ENCODE measurements around the gene ATP2B1.

Gene ATP2B1

DNA sequence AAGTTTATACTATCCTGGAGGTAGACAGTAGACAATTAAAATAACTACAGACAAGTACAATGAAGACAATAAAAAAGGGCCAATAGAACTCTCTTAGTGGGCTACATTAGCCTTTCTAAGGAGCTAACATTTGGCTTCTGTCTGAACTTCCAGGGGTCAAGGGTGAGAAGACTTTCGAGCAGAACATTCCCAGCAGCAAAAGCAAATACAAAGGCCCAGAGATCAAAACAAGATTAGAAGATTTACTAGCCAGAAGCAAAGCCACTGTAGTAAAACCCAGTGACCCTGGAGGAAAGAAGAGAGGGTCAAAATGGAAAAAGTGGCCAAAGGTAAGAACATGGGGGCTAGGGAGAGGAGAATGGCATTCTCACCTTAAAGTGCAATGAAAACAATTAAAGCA is 63.2 kb downstream of the ATP2B1 start:
- H3K4me3 ChIP-seq (ENCODE audit: low read depth, low read length) = no peak overlapping the region
- TF ChIP-seq, protein P1, sequence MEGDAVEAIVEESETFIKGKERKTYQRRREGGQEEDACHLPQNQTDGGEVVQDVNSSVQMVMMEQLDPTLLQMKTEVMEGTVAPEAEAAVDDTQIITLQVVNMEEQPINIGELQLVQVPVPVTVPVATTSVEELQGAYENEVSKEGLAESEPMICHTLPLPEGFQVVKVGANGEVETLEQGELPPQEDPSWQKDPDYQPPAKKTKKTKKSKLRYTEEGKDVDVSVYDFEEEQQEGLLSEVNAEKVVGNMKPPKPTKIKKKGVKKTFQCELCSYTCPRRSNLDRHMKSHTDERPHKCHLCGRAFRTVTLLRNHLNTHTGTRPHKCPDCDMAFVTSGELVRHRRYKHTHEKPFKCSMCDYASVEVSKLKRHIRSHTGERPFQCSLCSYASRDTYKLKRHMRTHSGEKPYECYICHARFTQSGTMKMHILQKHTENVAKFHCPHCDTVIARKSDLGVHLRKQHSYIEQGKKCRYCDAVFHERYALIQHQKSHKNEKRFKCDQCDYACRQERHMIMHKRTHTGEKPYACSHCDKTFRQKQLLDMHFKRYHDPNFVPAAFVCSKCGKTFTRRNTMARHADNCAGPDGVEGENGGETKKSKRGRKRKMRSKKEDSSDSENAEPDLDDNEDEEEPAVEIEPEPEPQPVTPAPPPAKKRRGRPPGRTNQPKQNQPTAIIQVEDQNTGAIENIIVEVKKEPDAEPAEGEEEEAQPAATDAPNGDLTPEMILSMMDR (IDR thresholded peaks at IDR 0.05; ENCODE audit: low read depth, low read length) = no peak

- TF ChIP-seq, protein P1 (IDR thresholded peaks at IDR 0.05; ENCODE audit: low read depth, low read length) = no peak
- H3K4me3 ChIP-seq (ENCODE audit: low read depth, low read length) = no peak overlapping the region
Measured at GRCh38 chr12:89642959-89643358, 65.7 kb downstream of the ATP2B1 start.

- H3K4me3 ChIP-seq (ENCODE audit: low read depth, low read length) = no peak overlapping the region
- TF ChIP-seq, protein P1 (IDR thresholded peaks at IDR 0.05; ENCODE audit: low read depth, low read length) = no peak
Measured at GRCh38 chr12:89636776-89637160, 71.9 kb downstream of the ATP2B1 start.

GRCh38 chr12:89636052-89636775 is 72.4 kb downstream of the ATP2B1 start:
- no peak overlapping the region for H3K4me3 ChIP-seq (ENCODE audit: low read depth, low read length)
- TF ChIP-seq, protein P1 (IDR thresholded peaks at IDR 0.05; ENCODE audit: low read depth, low read length) = no peak

GRCh38 chr12:89634508-89634907 is 74.1 kb downstream of the ATP2B1 start:
- H3K4me3 ChIP-seq (ENCODE audit: low read depth, low read length) = no peak overlapping the region
- TF ChIP-seq, protein P1 (IDR thresholded peaks at IDR 0.05; ENCODE audit: low read depth, low read length) = no peak

DNA sequence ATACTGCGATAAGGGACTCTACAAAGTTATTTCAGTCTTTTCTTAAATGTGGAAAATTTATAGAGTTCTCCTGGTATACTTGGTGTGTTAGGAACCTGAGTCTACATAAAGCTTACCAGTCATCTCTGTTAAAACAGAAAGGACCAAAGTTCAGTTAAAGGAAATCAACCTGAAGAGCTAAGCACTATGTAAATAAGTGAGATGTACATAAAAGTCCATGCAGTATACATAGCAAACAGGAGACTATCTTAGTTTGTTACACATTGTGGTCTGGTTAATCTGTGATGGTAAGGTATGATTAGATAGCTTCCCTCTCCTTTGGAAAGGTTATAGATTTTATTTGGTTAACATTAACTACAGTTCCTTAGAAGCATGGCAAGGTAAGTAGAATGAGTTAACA is 75.9 kb downstream of the ATP2B1 start:
- TF ChIP-seq, protein P1 (IDR thresholded peaks at IDR 0.05; ENCODE audit: low read depth, low read length) = no peak

GRCh38 chr12:89622115-89622514 is 86.5 kb downstream of the ATP2B1 start:
- TF ChIP-seq, protein P1 (IDR thresholded peaks at IDR 0.05; ENCODE audit: low read depth, low read length) = no peak
- no peak overlapping the region for H3K4me3 ChIP-seq (ENCODE audit: low read depth, low read length)

More for the DNA sequence above, 75.9 kb downstream of the ATP2B1 start:
- H3K4me3 ChIP-seq (ENCODE audit: low read depth, low read length) = no peak overlapping the region
